HepG2 (cell line): ENCODE results near the gene SNED1. TPM values are rescaled to one million over a fixed set of nuclear protein-coding genes. Genes with fewer than 3 reads are reported as not detected.

Source experiments
- ARHGAP35 ChIP-seq: sonication (generic); formaldehyde crosslinking; IDR thresholded peaks from 2 replicates; pipeline ENCODE4 v1.9.0; 2022; ENCODE audit warnings: mild to moderate bottlenecking, inconsistent platforms, moderate library complexity, missing genetic modification reagents, borderline replicate concordance
- FOXM1 ChIP-seq: sonication (generic); formaldehyde crosslinking; IDR thresholded peaks from 2 replicates; pipeline ENCODE4 v1.5.0; 2020; ENCODE audit warnings: missing genetic modification reagents
- HDAC2 ChIP-seq: sonication (generic); formaldehyde crosslinking; IDR thresholded peaks from 2 replicates; pipeline ENCODE4 v1.4.0; 2020; ENCODE audit warnings: missing genetic modification reagents
- HMGA1 ChIP-seq: sonication (generic); formaldehyde crosslinking; conservative IDR thresholded peaks from 2 replicates; pipeline ENCODE4 v1.4.0; 2020; ENCODE audit warnings: missing genetic modification reagents
- MED13 ChIP-seq: sonication (generic); formaldehyde crosslinking; IDR thresholded peaks from 2 replicates; pipeline ENCODE4 v1.5.0; 2020; ENCODE audit warnings: missing genetic modification reagents
- MEIS1 ChIP-seq: sonication (generic); formaldehyde crosslinking; IDR thresholded peaks from 2 replicates; pipeline ENCODE4 v1.9.0; 2021; ENCODE audit warnings: mild to moderate bottlenecking, missing genetic modification reagents, moderate library complexity, borderline replicate concordance
- NRL ChIP-seq: sonication (generic); formaldehyde crosslinking; IDR thresholded peaks from 2 replicates; pipeline ENCODE4 v1.5.0; 2020; ENCODE audit warnings: missing genetic modification reagents, mild to moderate bottlenecking, moderate library complexity, borderline replicate concordance
- PAX8 ChIP-seq: sonication (generic); formaldehyde crosslinking; IDR thresholded peaks from 2 replicates; pipeline ENCODE4 v1.8.0; 2022; ENCODE audit warnings: mild to moderate bottlenecking, missing genetic modification reagents, borderline replicate concordance
- PCBP2 ChIP-seq: fragments of 200-400 bp; formaldehyde crosslinking; optimal IDR thresholded peaks from 2 replicates; pipeline ENCODE3; 2018; ENCODE audit warnings: low read length, low read depth; ENCODE audit not compliant: poor library complexity, severe bottlenecking
- PHF5A ChIP-seq: IDR thresholded peaks from one replicate; pipeline ENCODE4 v1.6.1; 2018; ENCODE audit warnings: low read depth, missing genetic modification reagents; ENCODE audit not compliant: unreplicated experiment
- SRSF4 ChIP-seq: fragments of 200-400 bp; formaldehyde crosslinking; IDR thresholded peaks from one replicate; pipeline ENCODE4 v1.6.1; 2018; ENCODE audit warnings: mild to moderate bottlenecking, low read depth, low read length, moderate library complexity; ENCODE audit not compliant: poor library complexity, severe bottlenecking
- ZNF101 ChIP-seq: sonication (generic); formaldehyde crosslinking; IDR thresholded peaks from 2 replicates; pipeline ENCODE4 v1.4.0; 2020; ENCODE audit warnings: mild to moderate bottlenecking, low read depth, missing genetic modification reagents, borderline replicate concordance
- ZNF180 ChIP-seq: sonication (generic); formaldehyde crosslinking; IDR thresholded peaks from 2 replicates; pipeline ENCODE4 v1.4.0; 2020; ENCODE audit warnings: low read depth, missing genetic modification reagents, borderline replicate concordance
- ZNF207 ChIP-seq: fragments of 450-650 bp; IDR thresholded peaks from 2 replicates; pipeline ENCODE4 v1.6.1; 2016; ENCODE audit warnings: antibody characterized with exemption, borderline replicate concordance
- ZNF326 ChIP-seq: sonication (generic); formaldehyde crosslinking; IDR thresholded peaks from 2 replicates; pipeline ENCODE4 v1.4.0; 2020; ENCODE audit warnings: missing genetic modification reagents, borderline replicate concordance
- ZNF362 ChIP-seq: sonication (generic); formaldehyde crosslinking; IDR thresholded peaks from 2 replicates; pipeline ENCODE4 v1.4.0; 2020; ENCODE audit warnings: missing genetic modification reagents, mild to moderate bottlenecking, borderline replicate concordance
- ZNF383 ChIP-seq: sonication (generic); formaldehyde crosslinking; IDR thresholded peaks from 2 replicates; pipeline ENCODE4 v1.4.0; 2020; ENCODE audit warnings: missing genetic modification reagents, mild to moderate bottlenecking, borderline replicate concordance
- ZNF513 ChIP-seq: sonication (generic); formaldehyde crosslinking; conservative IDR thresholded peaks from 2 replicates; pipeline ENCODE4 v1.5.0; 2020; ENCODE audit warnings: missing genetic modification reagents
- ZNF549 ChIP-seq: sonication (generic); formaldehyde crosslinking; IDR thresholded peaks from 2 replicates; pipeline ENCODE4 v1.5.0; 2020; ENCODE audit warnings: missing genetic modification reagents
- ZNF652 ChIP-seq: IDR thresholded peaks from 2 replicates; pipeline ENCODE4 v1.6.1; 2016; ENCODE audit warnings: low read depth, borderline replicate concordance
- ZNF713 ChIP-seq: sonication (generic); formaldehyde crosslinking; IDR thresholded peaks from 2 replicates; pipeline ENCODE4 v1.4.0; 2020; ENCODE audit warnings: mild to moderate bottlenecking, missing genetic modification reagents
- ZNF746 ChIP-seq: sonication (generic); formaldehyde crosslinking; IDR thresholded peaks from 2 replicates; pipeline ENCODE4 v1.8.0; 2022; ENCODE audit warnings: mild to moderate bottlenecking, missing genetic modification reagents
- ZSCAN25 ChIP-seq: sonication (generic); formaldehyde crosslinking; IDR thresholded peaks from 2 replicates; pipeline ENCODE4 v1.8.0; 2022; ENCODE audit warnings: mild to moderate bottlenecking, missing genetic modification reagents
- polyA plus RNA-seq, 8 experiments: library from polyadenylated mRNA; depleted of rRNA in 3 of 8; stranded (reverse) in 7 of 8; unstranded in 1 of 8; fragments of >200 nt; fragmentation: Illumina TruSeq in 4 of 8; extraction: Trizol in 4 of 8; gene quantifications; 2 replicates each; pipeline versions ENCODE4 v1.2.1 to v1.2.3, GENCODE V29; 2011 to 2016; ENCODE audit warnings: low read depth in 4 of 8, missing spikeins in 1 of 8, mixed read lengths in 1 of 8; ENCODE audit not compliant: insufficient read depth in 1 of 8
- total RNA-seq, 5 experiments: library from RNA; depleted of rRNA; stranded (reverse); fragments of >200 nt; fragmentation: Illumina TruSeq; extraction: Trizol; gene quantifications; 2 replicates each; pipeline ENCODE4 v1.2.3, GENCODE V29; 2016; ENCODE audit warnings: low read depth in 1 of 5
- TF ChIP-seq, protein P1 (sequence below): IDR thresholded peaks from 2 replicates; pipeline ENCODE4 v1.6.1; 2016
- TF ChIP-seq, protein P2 (sequence below): sonication (generic); formaldehyde crosslinking; IDR thresholded peaks from 2 replicates; pipeline ENCODE4 v1.5.0; 2020; ENCODE audit warnings: mild to moderate bottlenecking, missing genetic modification reagents, borderline replicate concordance

SNED1 gene
- total and polyA plus RNA-seq, 2 of the 13 experiments (the other 11 are each of a cell fraction or from before 2014, with no cell fraction given): 0.15 to 0.65 TPM

DNA sequence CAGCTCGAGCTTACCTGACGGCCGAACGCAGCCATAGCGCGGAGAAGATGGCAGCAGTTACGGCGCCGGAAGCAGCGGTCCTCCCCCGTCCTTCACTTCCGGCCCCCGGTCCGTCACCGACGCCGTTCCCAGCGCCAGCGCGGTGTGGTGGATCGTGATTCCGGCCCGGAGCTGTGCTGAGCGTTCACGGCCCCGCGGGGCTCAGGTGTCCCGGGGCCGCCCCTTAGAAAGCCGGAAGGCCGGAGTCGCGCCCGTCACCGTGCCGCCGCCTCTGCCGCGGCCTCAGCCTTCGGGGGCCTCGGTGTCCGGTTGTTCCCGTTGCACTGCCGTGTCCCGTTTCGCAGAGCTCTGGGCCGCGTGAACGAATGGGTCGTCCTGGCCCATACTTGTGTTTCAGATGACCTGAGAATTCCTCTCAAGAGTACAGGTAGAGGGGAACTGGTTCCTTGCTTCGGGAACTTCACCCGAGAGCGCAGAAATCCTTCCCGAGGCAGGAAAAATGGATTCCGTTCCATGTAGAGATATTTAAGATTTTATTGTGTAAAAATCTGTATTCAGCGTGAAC lies 103.9 kb downstream of the SNED1 start, which contains the start of gene MTERF4 (continued):
- TF ChIP-seq, protein P1, sequence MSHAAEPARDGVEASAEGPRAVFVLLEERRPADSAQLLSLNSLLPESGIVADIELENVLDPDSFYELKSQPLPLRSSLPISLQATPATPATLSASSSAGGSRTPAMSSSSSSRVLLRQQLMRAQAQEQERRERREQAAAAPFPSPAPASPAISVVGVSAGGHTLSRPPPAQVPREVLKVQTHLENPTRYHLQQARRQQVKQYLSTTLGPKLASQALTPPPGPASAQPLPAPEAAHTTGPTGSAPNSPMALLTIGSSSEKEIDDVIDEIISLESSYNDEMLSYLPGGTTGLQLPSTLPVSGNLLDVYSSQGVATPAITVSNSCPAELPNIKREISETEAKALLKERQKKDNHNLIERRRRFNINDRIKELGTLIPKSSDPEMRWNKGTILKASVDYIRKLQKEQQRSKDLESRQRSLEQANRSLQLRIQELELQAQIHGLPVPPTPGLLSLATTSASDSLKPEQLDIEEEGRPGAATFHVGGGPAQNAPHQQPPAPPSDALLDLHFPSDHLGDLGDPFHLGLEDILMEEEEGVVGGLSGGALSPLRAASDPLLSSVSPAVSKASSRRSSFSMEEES (CRISPR knock-in tag): peak; percentile 88
- TF ChIP-seq, protein P2, sequence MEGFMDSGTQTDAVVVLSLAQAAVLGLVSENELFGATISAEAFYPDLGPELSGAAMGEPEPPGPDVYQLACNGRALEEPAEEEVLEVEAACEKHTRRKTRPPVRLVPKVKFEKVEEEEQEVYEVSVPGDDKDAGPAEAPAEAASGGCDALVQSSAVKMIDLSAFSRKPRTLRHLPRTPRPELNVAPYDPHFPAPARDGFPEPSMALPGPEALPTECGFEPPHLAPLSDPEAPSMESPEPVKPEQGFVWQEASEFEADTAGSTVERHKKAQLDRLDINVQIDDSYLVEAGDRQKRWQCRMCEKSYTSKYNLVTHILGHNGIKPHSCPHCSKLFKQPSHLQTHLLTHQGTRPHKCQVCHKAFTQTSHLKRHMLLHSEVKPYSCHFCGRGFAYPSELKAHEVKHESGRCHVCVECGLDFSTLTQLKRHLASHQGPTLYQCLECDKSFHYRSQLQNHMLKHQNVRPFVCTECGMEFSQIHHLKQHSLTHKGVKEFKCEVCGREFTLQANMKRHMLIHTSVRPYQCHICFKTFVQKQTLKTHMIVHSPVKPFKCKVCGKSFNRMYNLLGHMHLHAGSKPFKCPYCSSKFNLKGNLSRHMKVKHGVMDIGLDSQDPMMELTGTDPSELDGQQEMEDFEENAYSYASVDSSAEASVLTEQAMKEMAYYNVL (CRISPR knock-in tag): peak; percentile 97
- TF ChIP-seq ARHGAP35 (CRISPR knock-in tag): peak; percentile 98
- no peak for TF ChIP-seq PCBP2
- peak; percentile 89 for TF ChIP-seq ZSCAN25 (CRISPR knock-in tag)
- 0 out of 2 replicates have a peak, but pooled peaks have one; percentile 32 for TF ChIP-seq ZNF326 (CRISPR knock-in tag)
- peak; percentile 100 for TF ChIP-seq HDAC2 (CRISPR knock-in tag)
- TF ChIP-seq ZNF746 (CRISPR knock-in tag): peak; percentile 91
- TF ChIP-seq ZNF207: no peak
- peak; percentile 60 for TF ChIP-seq ZNF652 (CRISPR knock-in tag)
- TF ChIP-seq ZNF383: no peak
- TF ChIP-seq ZNF713 (CRISPR knock-in tag): peak; percentile 98
- TF ChIP-seq MEIS1 (CRISPR knock-in tag): peak; percentile 96; the same call in 1 of the 2 replicates
- TF ChIP-seq NRL (CRISPR knock-in tag): peak; percentile 99; the same call in 1 of the 2 replicates
- TF ChIP-seq SRSF4: no peak
- peak; percentile 93 for TF ChIP-seq MED13 (CRISPR knock-in tag)
- peak; percentile 88 for TF ChIP-seq ZNF362 (CRISPR knock-in tag)
- no peak for TF ChIP-seq ZNF101 (CRISPR knock-in tag)
- TF ChIP-seq HMGA1: no peak
- TF ChIP-seq PAX8: no peak
- peak; percentile 14; the same call in 1 of the 2 replicates for TF ChIP-seq ZNF513
- no peak; the same call in 1 of the 2 replicates for TF ChIP-seq ZNF549 (CRISPR knock-in tag)
- TF ChIP-seq ZNF180 (CRISPR knock-in tag): no peak
- peak; percentile 96 for TF ChIP-seq FOXM1 (CRISPR knock-in tag)
- peak; percentile 99 for TF ChIP-seq PHF5A
